Hypothalamus (tissue), 51 donors: ENCODE measurements around the gene ACTG1.

Source experiments
- DNase-seq, 51 donors: peaks; one replicate each; lab custom pipeline; 2025; lab: John Stamatoyannopoulos, UW

Gene ACTG1

DNA sequence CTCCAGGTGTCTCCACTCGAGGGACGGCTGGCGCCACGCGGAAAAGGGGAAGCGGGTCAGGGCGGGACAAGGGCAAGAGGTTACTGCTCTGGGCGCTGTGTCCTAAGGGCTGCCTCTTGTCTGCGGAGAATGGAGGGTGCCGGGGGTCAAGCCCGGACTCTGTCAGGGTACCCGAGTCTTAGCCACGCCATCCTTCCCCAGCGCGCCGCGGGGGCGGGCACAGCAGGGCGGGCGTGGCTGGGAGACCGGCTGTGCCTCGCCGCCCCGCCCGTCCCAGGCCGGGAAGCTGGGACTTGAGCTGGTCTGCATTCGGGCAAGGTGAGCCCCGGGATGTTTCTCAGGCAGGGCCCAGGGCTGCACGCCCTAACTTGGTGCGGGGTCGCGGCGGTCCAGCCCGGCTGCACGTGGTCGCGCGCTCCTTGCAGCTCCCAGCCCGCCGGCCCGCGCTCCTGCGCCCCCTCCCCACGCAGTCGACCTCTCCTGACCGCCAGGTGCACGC lies 6.2 kb upstream of the ACTG1 start:
- DNase-seq = no peak

DNA sequence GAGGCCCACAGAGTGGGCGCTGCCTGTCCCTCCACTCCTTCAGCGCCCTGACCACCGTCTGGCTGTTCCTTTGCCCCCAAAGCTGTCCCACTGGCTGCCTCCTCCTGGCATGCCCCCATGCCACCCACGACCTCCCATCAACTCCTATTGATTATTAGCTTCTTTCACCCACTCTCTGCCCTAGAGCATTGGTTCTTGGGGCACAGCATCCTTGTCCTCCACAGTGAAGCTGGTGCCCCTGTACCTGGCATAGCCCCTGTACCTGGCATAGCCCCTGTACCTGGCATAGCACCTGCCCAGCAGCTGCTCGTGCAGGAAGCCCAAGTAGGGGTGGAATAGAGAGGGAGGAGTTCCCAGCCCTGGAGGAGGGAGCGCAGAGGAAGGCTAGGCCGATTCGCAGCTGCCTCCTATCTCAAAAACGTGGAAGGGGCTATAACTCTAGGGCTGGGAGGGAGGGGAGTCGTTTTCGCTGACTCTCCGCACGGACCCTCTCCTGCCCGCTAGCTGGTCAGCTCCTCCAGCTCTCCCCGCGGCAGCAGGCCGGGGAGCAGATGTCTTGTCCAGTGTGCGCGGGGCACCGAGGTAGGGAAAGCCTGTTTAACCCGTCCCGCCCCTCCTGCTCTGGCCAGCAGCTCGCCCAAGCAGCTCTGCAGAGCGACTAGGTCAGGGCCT lies 5.7 kb upstream of the ACTG1 start:
- DNase-seq = no peak

DNA sequence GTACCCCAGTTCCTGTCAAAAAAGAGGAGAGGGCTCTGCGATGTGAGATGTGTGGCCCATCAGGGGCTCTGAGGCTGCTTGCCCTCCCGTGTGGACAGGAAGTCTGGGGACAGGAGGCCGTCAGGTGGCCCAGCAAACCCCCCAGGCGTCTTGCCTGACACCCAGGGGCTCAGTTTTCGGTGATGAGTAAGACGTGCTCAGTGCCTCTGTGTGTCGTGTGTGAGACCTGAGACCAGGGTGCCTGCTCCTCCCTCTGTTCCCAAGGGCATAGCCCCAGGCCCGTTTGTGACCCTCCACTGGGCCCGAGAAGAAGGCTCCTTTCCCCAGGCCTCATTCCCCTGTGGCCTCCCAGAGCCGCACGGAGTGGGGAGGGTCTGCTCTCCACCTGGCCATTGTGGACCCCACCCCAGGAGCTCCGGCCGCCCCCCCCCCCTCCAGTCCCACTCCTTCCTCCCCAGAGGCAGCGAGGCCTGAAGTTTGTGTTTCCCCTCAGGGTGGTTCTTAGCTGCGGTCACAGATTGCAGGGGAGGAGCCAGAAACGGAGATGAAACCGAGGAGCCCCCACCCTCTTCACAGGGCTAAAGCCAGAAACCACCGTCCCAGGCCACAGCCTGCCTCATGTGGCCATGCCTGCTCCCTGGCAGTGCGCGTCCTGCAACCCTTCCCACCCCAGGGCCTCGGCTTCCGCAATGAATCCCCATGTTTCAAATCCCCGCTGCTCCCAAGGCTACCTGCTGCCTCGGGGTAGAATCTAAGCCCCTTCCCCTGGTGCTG lies 4.9 kb upstream of the ACTG1 start:
- no peak for DNase-seq

DNA sequence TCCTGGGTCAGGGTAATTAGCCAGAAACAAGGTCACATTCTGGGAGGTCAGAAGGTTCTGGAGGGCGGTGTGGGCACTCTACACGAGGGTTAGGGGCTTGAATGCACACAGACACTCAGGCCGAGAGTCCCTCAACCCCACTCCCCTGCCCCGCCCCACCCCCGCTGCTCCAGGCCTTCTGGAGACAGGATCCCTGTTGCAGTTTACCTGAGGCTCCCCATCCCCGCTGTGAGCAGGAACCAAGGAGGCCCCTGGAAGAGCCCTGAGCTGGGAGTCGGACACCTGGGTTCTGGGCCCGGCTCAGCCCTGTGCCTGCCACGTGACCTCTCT lies 4.4 kb upstream of the ACTG1 start:
- DNase-seq = no peak

DNA sequence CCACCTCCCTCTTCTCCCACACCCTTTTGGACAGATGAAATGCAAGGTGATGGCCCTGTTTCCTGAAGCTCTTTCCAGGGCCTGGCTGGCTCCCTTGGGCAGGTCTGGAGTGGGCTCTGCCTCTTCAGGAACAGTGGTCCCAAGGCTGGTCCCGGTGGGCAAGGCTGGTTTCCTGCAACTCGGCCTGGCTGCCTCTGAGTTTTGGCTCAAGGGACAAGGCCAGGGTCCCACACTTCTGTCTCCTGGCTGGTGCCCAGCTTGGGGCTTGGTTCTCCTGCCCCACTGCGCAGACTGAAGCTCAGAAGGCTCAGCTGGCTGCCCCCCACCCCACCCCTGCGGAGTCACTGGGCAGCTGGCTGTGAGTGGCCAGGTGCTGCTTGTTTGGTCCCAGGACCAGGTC lies 3.8 kb upstream of the ACTG1 start:
- no peak for DNase-seq

DNA sequence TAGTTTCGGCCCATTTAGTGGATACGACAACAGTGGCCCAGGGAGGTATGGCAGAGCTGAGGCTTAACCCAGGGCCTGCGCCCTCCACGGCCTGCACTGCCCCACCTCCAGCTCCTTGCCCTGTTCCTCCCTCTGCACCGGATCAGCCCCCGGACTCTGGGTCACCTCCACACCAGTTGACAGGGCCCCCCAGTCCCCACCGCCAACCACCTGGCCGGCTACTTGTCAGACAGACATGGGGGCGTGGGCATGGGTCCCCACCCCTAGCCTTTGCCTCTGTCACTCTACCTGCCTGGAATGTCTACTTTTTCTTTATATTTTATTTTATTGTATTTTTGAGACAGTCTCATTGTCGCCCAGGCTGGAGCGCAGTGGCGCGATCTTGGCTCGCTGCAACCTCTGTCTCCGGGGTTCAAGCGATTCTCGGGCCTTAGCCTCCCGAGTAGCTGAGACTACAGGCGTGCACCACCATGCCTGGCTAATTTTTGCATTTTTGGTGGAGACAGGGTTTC lies 3.0 kb upstream of the ACTG1 start:
- DNase-seq = no peak

DNA sequence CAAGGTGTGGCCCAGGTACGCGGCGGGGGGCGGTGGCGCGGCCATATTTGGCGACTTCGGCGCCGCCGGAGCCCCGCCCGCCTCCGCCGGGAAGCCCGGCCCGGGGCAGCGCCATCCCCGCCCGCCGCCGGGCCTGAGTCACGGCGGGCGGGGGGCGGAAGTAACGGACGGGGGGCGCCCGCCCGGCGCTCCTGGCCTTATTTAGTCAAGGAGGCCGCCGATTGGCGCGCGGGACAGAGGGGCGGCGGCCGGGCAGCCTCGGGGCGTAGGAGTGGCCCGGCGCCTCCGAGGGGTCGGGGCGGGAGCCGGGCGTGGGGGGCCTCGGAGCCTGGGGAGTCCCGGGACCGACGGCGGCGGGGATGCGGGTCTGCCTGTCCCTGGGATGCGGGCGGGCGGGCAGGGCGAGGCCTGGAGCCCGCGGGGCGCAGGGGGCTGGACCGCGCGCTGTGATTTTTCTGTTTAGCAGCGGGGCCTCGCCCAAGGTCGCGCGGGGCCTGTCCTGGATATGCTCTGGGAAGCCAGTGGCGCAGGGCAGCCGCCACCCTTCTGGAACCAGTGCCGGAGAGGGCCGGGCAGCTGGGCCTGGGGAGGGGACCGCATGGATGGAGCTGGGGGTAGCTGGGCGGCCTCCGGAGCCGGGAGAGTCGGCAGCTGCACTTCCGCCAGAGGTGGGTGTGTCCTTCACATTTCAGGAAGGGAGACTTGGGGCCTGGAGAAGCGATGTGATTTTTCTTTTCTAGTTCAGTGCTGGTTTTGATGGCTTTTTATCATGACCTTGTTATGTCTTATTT lies 2.3 kb upstream of the ACTG1 start:
- peak in 27 of 51 donors; percentile 15 to 70 (median 40) for DNase-seq

DNA sequence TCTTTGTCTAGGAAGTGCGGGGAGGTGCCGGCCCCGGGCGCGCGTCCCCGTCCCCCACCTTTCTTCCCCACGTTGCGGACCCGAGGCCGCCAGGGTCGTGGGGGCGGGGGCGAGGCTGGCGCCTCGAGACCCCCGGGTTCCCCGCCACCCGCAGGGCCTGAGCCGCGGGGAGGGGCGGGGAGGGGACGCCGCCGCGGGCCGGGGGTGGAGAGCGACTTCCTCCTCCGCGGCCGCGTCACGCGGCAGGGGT lies 1.8 kb upstream of the ACTG1 start:
- no peak for DNase-seq

DNA sequence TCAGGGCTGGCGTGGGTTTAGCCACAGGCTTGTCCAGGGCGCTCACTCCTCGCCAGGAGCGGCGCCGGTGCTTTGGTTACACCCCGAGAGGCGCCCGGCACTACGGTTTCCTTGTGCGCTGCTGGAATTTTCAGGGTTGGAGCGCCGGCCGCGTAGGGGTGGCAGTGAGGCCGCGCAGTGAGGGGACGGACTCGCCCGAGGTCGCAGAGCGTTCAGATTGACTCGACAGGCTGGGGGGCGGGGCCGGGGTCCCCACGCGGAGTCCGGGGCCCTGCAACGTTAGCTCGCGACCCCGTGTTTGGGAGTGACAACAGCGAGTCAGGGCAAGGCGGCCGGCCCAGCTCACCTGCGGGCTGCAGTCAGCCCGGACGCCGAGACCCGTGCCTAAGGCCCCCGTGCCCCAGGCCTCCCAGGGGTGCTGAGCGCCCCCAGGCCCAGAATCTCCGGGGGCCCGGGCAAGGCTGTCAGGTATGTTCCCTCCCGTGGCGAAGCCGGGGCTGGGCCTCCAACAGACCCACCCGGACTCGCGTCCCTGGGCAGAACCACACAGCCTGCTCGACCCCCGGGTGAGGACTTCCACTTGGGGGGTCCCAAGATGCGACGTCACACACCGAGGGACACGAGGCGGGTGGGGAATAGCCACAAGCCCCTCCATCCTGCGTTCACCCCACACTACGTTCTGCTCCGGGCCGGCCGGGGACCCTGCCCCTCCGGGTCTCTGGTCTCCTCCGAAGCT lies 1.3 kb upstream of the ACTG1 start:
- DNase-seq = peak in 26 of 51 donors; percentile 28 to 78 (median 56)

DNA sequence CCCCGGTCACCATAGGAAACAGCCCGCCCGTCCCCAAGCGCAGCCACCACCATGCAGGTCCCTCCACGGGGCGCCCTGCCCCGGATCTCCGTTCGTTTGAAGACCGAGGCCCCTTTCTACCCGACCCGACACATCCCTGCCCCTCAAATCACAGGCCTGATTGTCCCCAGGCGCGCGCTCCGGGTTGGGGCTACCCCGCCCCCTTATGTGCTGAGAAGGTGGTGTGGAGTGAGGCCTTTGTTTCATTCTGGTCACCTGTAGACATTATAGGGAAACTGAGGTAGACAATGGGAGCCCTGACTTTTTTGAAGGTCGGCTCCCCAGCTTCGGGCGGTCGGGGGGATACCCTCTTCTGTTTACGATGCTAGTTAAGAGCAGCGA lies 763 bp upstream of the ACTG1 start:
- DNase-seq = peak in 38 of 51 donors; percentile 27 to 80 (median 54)

DNA sequence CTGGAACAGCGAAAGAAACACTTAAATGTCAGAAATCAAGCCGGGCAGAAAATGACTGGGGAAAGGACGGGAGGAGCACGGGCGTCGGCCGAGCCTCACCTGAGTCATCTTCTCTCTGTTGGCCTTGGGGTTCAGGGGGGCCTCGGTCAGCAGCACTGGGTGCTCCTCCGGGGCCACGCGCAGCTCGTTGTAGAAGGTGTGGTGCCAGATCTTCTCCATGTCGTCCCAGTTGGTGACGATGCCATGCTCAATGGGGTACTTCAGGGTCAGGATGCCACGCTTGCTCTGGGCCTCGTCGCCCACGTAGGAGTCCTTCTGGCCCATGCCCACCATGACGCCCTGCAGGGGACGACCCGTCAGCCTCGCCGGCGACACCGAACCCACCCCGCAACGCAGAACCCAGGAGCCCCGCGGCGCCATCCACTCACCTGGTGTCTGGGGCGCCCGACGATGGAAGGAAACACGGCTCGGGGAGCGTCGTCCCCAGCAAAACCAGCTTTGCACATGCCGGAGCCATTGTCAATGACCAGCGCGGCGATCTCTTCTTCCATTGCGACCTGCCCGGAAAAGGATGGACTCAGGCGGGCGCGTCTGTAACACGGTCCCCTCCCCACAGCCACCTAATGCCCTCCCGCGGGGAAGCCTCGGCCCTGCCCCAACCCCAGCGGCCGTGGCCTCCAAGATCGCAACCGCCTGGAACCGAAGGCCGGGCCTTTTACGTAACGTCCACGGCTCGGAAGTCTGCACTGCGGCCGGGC lies 616 bp downstream of the ACTG1 start:
- DNase-seq = peak in 2 of 51 donors; percentile 24 to 65

DNA sequence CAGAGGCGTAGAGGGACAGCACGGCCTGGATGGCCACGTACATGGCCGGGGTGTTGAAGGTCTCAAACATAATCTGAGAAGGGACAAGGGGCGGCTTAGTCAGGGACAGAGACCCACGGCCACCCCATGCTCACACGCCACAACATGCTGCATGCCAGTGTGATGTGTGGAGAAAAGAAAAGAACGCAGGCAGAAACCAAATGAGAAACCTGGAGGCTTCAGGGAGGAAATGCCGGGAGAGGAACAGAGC lies 1.1 kb downstream of the ACTG1 start:
- DNase-seq = no peak

DNA sequence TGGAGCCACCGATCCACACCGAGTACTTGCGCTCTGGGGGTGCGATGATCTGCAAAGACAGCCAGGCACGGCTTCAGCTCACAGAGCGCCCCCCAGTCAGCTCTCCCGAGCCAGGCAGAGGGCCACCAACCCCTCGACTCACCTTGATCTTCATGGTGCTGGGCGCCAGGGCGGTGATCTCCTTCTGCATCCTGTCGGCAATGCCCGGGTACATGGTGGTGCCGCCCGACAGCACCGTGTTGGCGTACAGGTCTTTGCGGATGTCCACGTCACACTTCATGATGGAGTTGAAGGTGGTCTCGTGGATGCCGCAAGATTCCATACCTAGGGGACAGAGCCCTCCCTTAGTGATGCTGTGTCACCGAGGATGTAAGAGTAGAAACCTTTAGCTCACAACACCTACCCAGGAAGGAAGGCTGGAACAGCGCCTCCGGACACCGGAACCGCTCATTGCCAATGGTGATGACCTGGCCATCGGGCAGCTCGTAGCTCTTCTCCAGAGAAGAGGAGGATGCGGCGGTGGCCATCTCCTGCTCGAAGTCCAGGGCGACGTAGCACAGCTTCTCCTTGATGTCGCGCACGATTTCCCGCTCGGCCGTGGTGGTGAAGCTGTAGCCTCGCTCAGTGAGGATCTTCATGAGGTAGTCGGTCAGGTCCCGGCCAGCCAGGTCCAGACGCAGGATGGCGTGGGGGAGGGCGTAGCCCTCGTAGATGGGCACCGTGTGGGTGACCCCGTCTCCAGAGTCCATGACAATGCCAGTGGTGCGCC lies 1.6 kb downstream of the ACTG1 start:
- peak in 2 of 51 donors; percentile 12 to 25 for DNase-seq

DNA sequence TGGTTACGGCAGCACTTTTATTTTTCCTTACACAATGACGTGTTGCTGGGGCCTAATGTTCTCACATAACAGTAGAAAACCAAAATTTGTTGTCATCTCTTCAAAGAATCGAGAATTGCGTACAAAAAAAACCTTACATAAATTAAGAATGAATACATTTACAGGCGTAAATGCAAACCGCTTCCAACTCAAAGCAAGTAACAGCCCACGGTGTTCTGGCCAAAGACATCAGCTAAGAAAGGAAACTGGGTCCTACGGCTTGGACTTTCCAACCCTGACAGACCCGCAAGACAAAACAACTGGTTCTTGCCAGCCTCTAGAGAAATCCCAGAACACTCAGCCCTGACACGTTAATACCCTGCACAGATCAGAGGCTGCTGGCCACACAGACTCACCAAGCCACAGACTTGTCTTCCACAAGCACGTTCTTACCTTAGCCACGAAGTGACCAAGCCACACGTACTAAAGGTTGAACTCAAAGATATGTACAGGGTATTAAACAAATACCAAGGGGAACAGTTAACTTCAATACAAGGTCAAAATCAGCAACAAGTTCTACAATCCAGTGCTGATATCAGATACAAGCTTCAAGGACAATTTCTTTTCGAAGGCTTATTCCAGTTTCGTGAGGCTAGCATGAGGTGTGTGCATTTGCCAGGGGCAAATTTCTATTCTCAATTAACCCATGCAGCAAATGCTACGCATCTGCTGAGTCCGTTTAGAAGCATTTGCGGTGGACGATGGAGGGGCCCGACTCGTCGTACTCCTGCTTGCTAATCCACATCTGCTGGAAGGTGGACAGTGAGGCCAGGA lies 2.4 kb downstream of the ACTG1 start:
- peak in 2 of 51 donors; percentile 8 to 14 for DNase-seq

DNA sequence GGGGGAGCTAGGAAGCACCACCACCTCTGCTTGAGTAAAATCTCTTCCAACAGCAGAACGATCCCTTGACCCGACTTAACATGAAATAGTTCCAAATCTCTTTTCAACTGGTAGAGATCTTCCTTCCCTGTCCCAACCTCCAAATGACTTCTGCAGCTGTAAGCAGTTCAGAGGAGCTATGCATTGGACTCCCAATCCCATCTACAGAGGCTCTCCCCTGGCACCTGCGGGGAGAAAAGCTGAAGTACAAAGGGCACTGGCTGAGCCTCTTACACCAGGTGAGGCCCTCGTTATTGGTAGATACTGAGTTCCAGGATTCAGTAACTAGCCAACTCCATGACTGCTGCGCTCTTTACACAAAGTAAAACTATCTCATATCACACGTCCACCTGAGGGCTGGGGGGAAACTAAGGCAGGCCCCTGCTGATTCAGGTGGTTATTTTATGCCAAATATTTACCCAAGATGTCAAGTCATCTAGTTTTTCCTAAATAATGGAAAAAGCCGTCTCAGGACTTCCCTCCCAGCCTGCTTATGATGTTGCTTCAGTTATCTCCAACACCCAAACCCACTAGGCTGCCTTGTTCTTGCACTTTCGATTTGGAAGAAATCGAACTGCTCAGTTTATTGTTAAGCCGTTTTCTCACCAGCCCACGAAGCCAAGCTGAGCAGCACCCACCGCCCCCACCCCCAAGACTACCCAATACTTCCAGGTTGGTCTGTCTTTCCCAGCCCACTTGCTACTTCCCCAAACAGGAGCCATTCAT lies 3.2 kb downstream of the ACTG1 start:
- DNase-seq = peak in 1 of 51 donors; percentile 24

DNA sequence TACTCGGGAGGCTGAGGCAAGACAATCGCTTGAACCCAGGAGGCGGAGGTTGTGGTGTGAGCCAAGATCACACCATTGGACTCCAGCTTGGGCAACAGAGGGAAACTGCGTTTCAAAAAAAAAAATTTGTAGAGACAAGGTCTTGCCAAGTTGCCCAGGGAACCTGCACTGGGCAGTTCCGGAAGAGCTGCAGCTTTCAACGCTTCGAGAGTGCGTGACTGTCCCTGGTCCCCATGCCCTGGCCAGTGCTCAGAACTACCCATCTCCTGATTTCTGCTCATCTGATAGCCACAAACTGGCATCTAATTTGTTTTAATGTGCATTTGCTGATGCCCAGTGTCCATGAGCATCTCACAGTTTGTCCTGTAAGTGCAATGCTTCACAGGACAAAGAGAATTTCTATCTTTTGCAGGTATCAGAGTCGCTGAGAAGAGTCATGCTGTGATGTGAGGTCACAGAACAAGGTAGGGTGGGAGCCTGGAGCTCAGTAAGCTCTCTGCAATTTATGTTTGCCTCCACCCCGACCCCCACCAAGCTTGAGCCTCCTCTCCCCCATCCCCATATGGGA lies 3.9 kb downstream of the ACTG1 start:
- DNase-seq = no peak

DNA sequence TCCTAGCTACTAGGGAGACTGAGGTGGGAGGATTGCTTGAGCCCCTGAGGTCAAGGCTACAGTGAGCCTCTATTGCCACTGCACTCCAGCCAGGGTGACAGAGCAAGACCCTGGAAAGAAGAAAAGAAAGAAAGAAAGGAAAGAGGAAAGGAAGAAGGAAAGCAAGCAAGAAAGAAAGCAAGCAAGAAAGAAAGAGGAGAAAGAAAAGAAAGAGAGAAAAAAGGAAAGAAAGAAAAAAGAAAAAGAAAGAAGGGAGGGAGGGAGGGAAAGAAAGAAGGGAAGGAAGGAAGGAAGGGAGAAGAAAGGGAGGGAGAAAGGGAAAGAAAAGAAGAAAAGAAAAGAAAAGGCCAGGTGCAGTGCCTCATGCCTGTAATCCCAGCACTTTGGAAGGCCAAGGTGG lies 9.0 kb downstream of the ACTG1 start:
- DNase-seq = no peak
